ENCODE data around the gene RBPMS2. TPM values are rescaled to one million over a fixed set of nuclear protein-coding genes. Genes with fewer than 3 reads are reported as not detected.

Gene RBPMS2
- total and polyA plus RNA-seq, 2 donors (not counting 3 experiments of a cell fraction or from before 2014, with no cell fraction given), result 2.3 to 7.8 TPM

GRCh38 chr15:64807051-64807749 lies 31.8 kb upstream of the RBPMS2 start:
- POLR2A ChIA-PET, result no interaction called here
- FAIRE-seq (no peak), DNase-seq (ENCODE audit: low read depth, low spot score) (no peak)
- no peaks in the 10 kb centered on the region for H3K4me1 ChIP-seq (ENCODE audit: control insufficient read depth, extremely low read depth, insufficient read depth, low read length)
- H3K79me2 ChIP-seq (ENCODE audit: control insufficient read depth, insufficient read depth, low read length), result no peaks in the 10 kb centered on the region
- H3K9me1 ChIP-seq (replicated peaks; ENCODE audit: control insufficient read depth, extremely low read depth, insufficient read depth, low read length), result no peaks in the 10 kb centered on the region
- H3K27me3 ChIP-seq (ENCODE audit: control insufficient read depth in 2 of 2, insufficient read depth in 2 of 2, low read length in 2 of 2), result peaks cover 0 to 8% of the 10 kb centered on the region in 2 experiments
- no peaks in the 10 kb centered on the region for H4K20me1 ChIP-seq (replicated peaks; ENCODE audit: control insufficient read depth, extremely low read depth, insufficient read depth, low read length)
- H3K9me3 ChIP-seq (replicated peaks; ENCODE audit: control insufficient read depth, insufficient read depth, low read length), result no peaks in the 10 kb centered on the region
- TF ChIP-seq MYC (IDR thresholded peaks at IDR 0.05; ENCODE audit: low read depth, low read length), result no peak
- TF ChIP-seq CTCF (IDR thresholded peaks at IDR 0.05; ENCODE audit: extremely low read depth in 1 of 2, insufficient read depth in 1 of 2, low read depth in 1 of 2, low read length in 2 of 2), result no peak
- TF ChIP-seq EZH2 (IDR thresholded peaks at IDR 0.05; ENCODE audit: borderline replicate concordance, low read depth, low read length, severe bottlenecking), result no peak
- TF ChIP-seq, protein P1, sequence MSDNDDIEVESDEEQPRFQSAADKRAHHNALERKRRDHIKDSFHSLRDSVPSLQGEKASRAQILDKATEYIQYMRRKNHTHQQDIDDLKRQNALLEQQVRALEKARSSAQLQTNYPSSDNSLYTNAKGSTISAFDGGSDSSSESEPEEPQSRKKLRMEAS (IDR thresholded peaks at IDR 0.05; ENCODE audit: insufficient read depth, insufficient read length), result no peak
- no peak for TF ChIP-seq POLR2A (IDR thresholded peaks at IDR 0.05; ENCODE audit: low read depth, low read length)
- intact Hi-C loops (cut with micrococcal nuclease) (no loop called here), dilution Hi-C loops (cut with MboI; ENCODE audit: extremely low pct_ligation_motif_present, low sequenced_read_pairs) (no loop called here)
- no peak overlapping the region for H3K9ac ChIP-seq (replicated peaks; ENCODE audit: extremely low read depth, insufficient read depth, low read length)
- H3K4me3 ChIP-seq (replicated peaks in 1 of 3; ENCODE audit: insufficient read depth in 1 of 3, low read depth in 1 of 3, low read length in 3 of 3), result no peak overlapping the region
- H2AFZ ChIP-seq (ENCODE audit: low read depth, low read length), result no peak overlapping the region
- no peak overlapping the region for H3K27ac ChIP-seq (ENCODE audit: insufficient read depth, low read depth, low read length)
- BruUV-seq (replicated peaks), result no TSS peak
- no peak overlapping the region for H3K4me2 ChIP-seq (ENCODE audit: insufficient read depth, low read length)
- H3K36me3 ChIP-seq (ENCODE audit: control insufficient read depth in 2 of 2, extremely low read depth in 1 of 2, insufficient read depth in 2 of 2, low read length in 2 of 2), result no peaks in the 10 kb centered on the region
- CTCF ChIA-PET, result interaction anchor here (1.0 to 5.1 kb wide), 5 partner anchors 14 to 98 kb away, joined by 5 to 61 read pairs (median 7); no protein-coding TSS in a partner anchor

All from endothelial cell of umbilical vein (primary cell).